Esophagus squamous epithelium (tissue), 4 donors: ENCODE data around the gene MUC5AC.

Experiments
- POLR2A ChIP-seq, 4 donors: fragments of 450-650 bp; IDR thresholded peaks; one replicate each; pipeline ENCODE4 v1.6.1; 2017; ENCODE audit warnings: antibody characterized with exemption in 4 of 4, mild to moderate bottlenecking in 4 of 4, moderate library complexity in 3 of 4
- TF ChIP-seq, protein P1 (sequence below), 6 experiments: fragments of 450-650 bp in 4 of 6; fragments of 200-600 bp in 2 of 6; sonication (generic) in 2 of 6; IDR thresholded peaks; one replicate each; pipeline ENCODE4 v1.5.1; 2016 to 2019; ENCODE audit warnings: antibody characterized with exemption in 6 of 6, mild to moderate bottlenecking in 4 of 6, moderate library complexity in 4 of 6

GRCh38 chr11:1225386-1226225 lies 67.9 kb downstream of the MUC5AC start:
- TF ChIP-seq, protein P1, sequence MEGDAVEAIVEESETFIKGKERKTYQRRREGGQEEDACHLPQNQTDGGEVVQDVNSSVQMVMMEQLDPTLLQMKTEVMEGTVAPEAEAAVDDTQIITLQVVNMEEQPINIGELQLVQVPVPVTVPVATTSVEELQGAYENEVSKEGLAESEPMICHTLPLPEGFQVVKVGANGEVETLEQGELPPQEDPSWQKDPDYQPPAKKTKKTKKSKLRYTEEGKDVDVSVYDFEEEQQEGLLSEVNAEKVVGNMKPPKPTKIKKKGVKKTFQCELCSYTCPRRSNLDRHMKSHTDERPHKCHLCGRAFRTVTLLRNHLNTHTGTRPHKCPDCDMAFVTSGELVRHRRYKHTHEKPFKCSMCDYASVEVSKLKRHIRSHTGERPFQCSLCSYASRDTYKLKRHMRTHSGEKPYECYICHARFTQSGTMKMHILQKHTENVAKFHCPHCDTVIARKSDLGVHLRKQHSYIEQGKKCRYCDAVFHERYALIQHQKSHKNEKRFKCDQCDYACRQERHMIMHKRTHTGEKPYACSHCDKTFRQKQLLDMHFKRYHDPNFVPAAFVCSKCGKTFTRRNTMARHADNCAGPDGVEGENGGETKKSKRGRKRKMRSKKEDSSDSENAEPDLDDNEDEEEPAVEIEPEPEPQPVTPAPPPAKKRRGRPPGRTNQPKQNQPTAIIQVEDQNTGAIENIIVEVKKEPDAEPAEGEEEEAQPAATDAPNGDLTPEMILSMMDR (IDR thresholded peaks at IDR 0.05), result no peak
- TF ChIP-seq POLR2A (IDR thresholded peaks at IDR 0.05), result no peak
